Neural progenitor cell (in vitro differentiated cells): ENCODE measurements around the gene DLG2. TPM values are rescaled to one million over a fixed set of nuclear protein-coding genes. Genes with fewer than 3 reads are reported as not detected.
A peak's percentile ranks its signal among the peaks of the same experiment; 100 is the strongest.

Source experiments
- DNase-seq: peaks from one replicate; pipeline ENCODE4 v3.0.0-alpha.2; 2016; ENCODE audit warnings: low spot score
- H2AFZ ChIP-seq: fragments of 200-600 bp; sonication (generic); replicated peaks from 2 replicates; pipeline ENCODE4 v1.6.1; 2016; ENCODE audit warnings: antibody characterized with exemption
- H3F3A ChIP-seq: fragments of 200-600 bp; sonication (generic); 2 replicates; pipeline ENCODE4 v1.6.1; 2016; ENCODE audit warnings: antibody characterized with exemption, low read depth
- H3K27ac ChIP-seq: fragments of 200-600 bp; sonication (generic); 2 replicates; pipeline ENCODE4 v1.5.1; 2016; ENCODE audit warnings: mild to moderate bottlenecking
- H3K27me3 ChIP-seq: fragments of 200-600 bp; sonication (generic); 2 replicates; pipeline ENCODE4 v1.6.1; 2016; ENCODE audit warnings: mild to moderate bottlenecking, moderate library complexity
- H3K36me3 ChIP-seq: fragments of 200-600 bp; sonication (generic); 2 replicates; pipeline ENCODE4 v1.5.1; 2016
- H3K4me1 ChIP-seq: fragments of 200-600 bp; sonication (generic); 2 replicates; pipeline ENCODE4 v1.6.1; 2016; ENCODE audit warnings: mixed run types
- H3K4me2 ChIP-seq: fragments of 200-600 bp; sonication (generic); 2 replicates; pipeline ENCODE4 v1.6.1; 2016
- H3K4me3 ChIP-seq: fragments of 200-600 bp; sonication (generic); 2 replicates; pipeline ENCODE4 v1.5.1; 2016
- H3K79me2 ChIP-seq: fragments of 200-600 bp; sonication (generic); 2 replicates; pipeline ENCODE4 v1.6.1; 2016; ENCODE audit warnings: low read depth
- H3K9ac ChIP-seq: fragments of 200-600 bp; sonication (generic); 2 replicates; pipeline ENCODE4 v1.6.1; 2016
- H3K9me3 ChIP-seq: fragments of 200-600 bp; sonication (generic); 2 replicates; pipeline ENCODE4 v1.5.1; 2016; ENCODE audit warnings: low read depth
- H4K20me1 ChIP-seq: fragments of 200-600 bp; sonication (generic); 2 replicates; pipeline ENCODE4 v1.6.1; 2016; ENCODE audit warnings: low read depth
- H3K27ac Mint-ChIP-seq: 3 replicates; pipeline ENCODE4 v1.8.0; 2021; ENCODE audit warnings: mixed read lengths
- H3K27me3 Mint-ChIP-seq: 2 replicates; pipeline ENCODE4 v1.8.0; 2022; ENCODE audit warnings: low read depth, mild to moderate bottlenecking, inconsistent platforms, moderate library complexity, mixed read lengths; ENCODE audit not compliant: insufficient read depth
- H3K36me3 Mint-ChIP-seq: 3 replicates; pipeline ENCODE4 v1.8.0; 2021; ENCODE audit warnings: mixed read lengths
- H3K4me1 Mint-ChIP-seq: 3 replicates; pipeline ENCODE4 v1.8.0; 2021; ENCODE audit warnings: mixed read lengths
- H3K4me3 Mint-ChIP-seq: 3 replicates; pipeline ENCODE4 v1.8.0; 2021; ENCODE audit warnings: mild to moderate bottlenecking, moderate library complexity, mixed read lengths
- H3K9me3 Mint-ChIP-seq: 3 replicates; pipeline ENCODE4 v1.8.0; 2020; ENCODE audit warnings: mixed read lengths
- CTCF ChIP-seq: fragments of 200-600 bp; sonication (generic); IDR thresholded peaks from 2 replicates; pipeline ENCODE4 v1.5.1; 2017; ENCODE audit warnings: antibody characterized with exemption, mild to moderate bottlenecking
- EZH2 ChIP-seq: fragments of 200-600 bp; sonication (generic); IDR thresholded peaks from 2 replicates; pipeline ENCODE4 v1.6.1; 2017; ENCODE audit warnings: antibody characterized with exemption, mild to moderate bottlenecking, moderate library complexity
- EZH2phosphoT487 ChIP-seq: fragments of 200-600 bp; sonication (generic); IDR thresholded peaks from 2 replicates; pipeline ENCODE4 v1.6.1; 2017; ENCODE audit warnings: antibody characterized with exemption
- total RNA-seq: library from RNA; depleted of rRNA; stranded (reverse); fragments of >200 nt; gene quantifications from 2 replicates; pipeline ENCODE4 v1.2.3, GENCODE V29; 2015; ENCODE audit warnings: low replicate concordance

Gene DLG2
- total RNA-seq, 1 donor from 2014 or later: 7.5 TPM

- DNase-seq: peak; percentile 5
- Mint-ChIP-seq H3K36me3 (no peaks in the 10 kb centered on the region), H3K27me3 (no peaks in the 10 kb centered on the region), H3K4me1 (peaks cover 12% of the 10 kb centered on the region), H3K9me3 (no peaks in the 10 kb centered on the region), H3K27ac (no peak overlapping the region), H3K4me3 (no peak overlapping the region)
- Histone ChIP-seq H3K27ac (no peak overlapping the region), H3K4me2 (no peak overlapping the region), H3K27me3 (no peaks in the 10 kb centered on the region), H3K4me3 (no peak overlapping the region), H3K9ac (no peak overlapping the region), H4K20me1 (no peaks in the 10 kb centered on the region), H3K36me3 (no peaks in the 10 kb centered on the region), H3K9me3 (no peaks in the 10 kb centered on the region), H2AFZ (no peak overlapping the region), H3K4me1 (no peaks in the 10 kb centered on the region), H3F3A (no peaks in the 10 kb centered on the region), H3K79me2 (no peaks in the 10 kb centered on the region)
- no peak for TF ChIP-seq EZH2
- no peak for TF ChIP-seq EZH2phosphoT487
- TF ChIP-seq CTCF: no peak
Observed at GRCh38 chr11:83948200-83948599, 1678.9 kb downstream of the DLG2 start.

- Mint-ChIP-seq H3K36me3 (no peaks in the 10 kb centered on the region), H3K4me3 (no peak overlapping the region)
- DNase-seq: no peak
Observed at GRCh38 chr11:83945976-83946375, 1681.2 kb downstream of the DLG2 start.

GRCh38 chr11:83941050-83941449 is 1686.1 kb downstream of the DLG2 start:
- Mint-ChIP-seq H3K36me3 (no peaks in the 10 kb centered on the region), H3K4me1 (no peaks in the 10 kb centered on the region), H3K27ac (no peak overlapping the region), H3K4me3 (no peak overlapping the region), H3K27me3 (peaks cover 5% of the 10 kb centered on the region), H3K9me3 (no peaks in the 10 kb centered on the region)
- Histone ChIP-seq H3K4me2 (no peak overlapping the region), H2AFZ (no peak overlapping the region), H3K79me2 (no peaks in the 10 kb centered on the region), H3K4me1 (no peaks in the 10 kb centered on the region), H3K9me3 (no peaks in the 10 kb centered on the region), H3F3A (no peaks in the 10 kb centered on the region), H3K27ac (no peak overlapping the region), H4K20me1 (no peaks in the 10 kb centered on the region), H3K36me3 (no peaks in the 10 kb centered on the region), H3K27me3 (no peaks in the 10 kb centered on the region), H3K9ac (no peak overlapping the region), H3K4me3 (no peak overlapping the region)
- DNase-seq: no peak
- TF ChIP-seq EZH2: no peak
- TF ChIP-seq EZH2phosphoT487: no peak
- TF ChIP-seq CTCF: no peak

More at GRCh38 chr11:83945976-83946375, 1681.2 kb downstream of the DLG2 start:
- no peaks in the 10 kb centered on the region for H3K9me3 ChIP-seq
- H2AFZ ChIP-seq: no peak overlapping the region
- no peaks in the 10 kb centered on the region for H3K36me3 ChIP-seq
- no peaks in the 10 kb centered on the region for H3K4me1 ChIP-seq
- no peaks in the 10 kb centered on the region for H3K9me3 Mint-ChIP-seq
- H3K9ac ChIP-seq: no peak overlapping the region
- no peak overlapping the region for H3K4me2 ChIP-seq
- H4K20me1 ChIP-seq: no peaks in the 10 kb centered on the region
- peaks cover 4% of the 10 kb centered on the region for H3K4me1 Mint-ChIP-seq
- H3K27me3 ChIP-seq: no peaks in the 10 kb centered on the region
- TF ChIP-seq CTCF (no peak), EZH2phosphoT487 (no peak), EZH2 (no peak)
- no peaks in the 10 kb centered on the region for H3K79me2 ChIP-seq
- no peaks in the 10 kb centered on the region for H3F3A ChIP-seq
- H3K27me3 Mint-ChIP-seq: peaks cover 2% of the 10 kb centered on the region
- no peak overlapping the region for H3K27ac ChIP-seq
- H3K27ac Mint-ChIP-seq: no peak overlapping the region
- no peak overlapping the region for H3K4me3 ChIP-seq
